ENCODE measurements around the gene SFXN5.

SFXN5 gene

DNA sequence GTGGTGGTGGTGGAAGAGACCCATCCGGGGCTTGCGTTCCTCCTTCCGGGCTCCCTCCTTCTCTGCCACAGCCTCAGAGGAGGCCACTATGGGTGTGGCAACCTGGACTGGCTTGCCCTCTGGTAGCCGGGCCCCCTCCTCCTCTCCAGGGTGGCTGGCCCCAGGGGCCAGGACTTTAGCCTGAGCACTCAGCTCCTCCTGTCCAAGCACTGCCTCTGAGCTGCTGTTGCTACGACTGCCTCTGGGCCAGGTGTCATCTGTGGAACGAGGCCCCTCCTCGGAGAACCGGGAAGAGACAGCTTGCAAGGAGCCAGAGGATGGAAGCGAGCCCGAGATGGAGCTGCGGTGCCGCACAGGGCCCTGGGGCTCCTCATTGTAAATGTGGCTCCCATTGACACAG, 16.7 kb upstream of the SFXN5 start:
- ATAC-seq (no peak), DNase-seq (ENCODE audit: low spot score in 2 of 2) (no peak)
- Mint-ChIP-seq H3K4me1 (peaks cover 37% of the 10 kb centered on the region), H3K36me3 (peaks cover 5% of the 10 kb centered on the region), H3K4me3 (no peak overlapping the region), H3K27ac (no peak overlapping the region), H3K9me3 (no peaks in the 10 kb centered on the region)

GRCh38 chr2:73087311-73087710, 15.8 kb upstream of the SFXN5 start:
- Mint-ChIP-seq H3K9me3 (no peaks in the 10 kb centered on the region), H3K27ac (peak overlapping the region; percentile 23)

DNA sequence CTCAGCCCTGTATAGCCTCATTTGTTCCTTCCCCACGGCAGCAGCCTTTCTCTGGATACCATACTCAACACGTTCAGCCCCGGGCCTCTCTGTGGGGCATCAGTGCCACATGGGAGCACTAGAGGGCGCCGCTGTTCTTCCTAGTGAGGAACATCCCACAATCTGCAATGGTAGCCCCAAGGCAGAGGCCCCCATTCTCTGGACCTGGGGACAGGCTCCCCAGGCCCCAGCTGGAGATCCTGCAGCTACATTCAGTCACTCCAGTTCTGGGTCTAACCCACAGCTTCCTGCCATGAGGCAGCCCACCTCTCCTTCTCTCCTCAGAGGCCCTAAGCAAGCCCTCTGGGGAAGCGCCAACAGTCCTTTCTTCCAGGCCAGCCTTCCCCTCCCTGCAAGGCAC, 14.2 kb upstream of the SFXN5 start:
- peak; percentile 82 to 90 for DNase-seq (ENCODE audit: low spot score in 2 of 2)
- Mint-ChIP-seq H3K9me3 (no peaks in the 10 kb centered on the region), H3K27ac (no peak overlapping the region), H3K4me1 (peaks cover 27% of the 10 kb centered on the region), H3K4me3 (no peak overlapping the region), H3K36me3 (peaks cover 5% of the 10 kb centered on the region)
- peak; percentile 85 for ATAC-seq

More at GRCh38 chr2:73087311-73087710, 15.8 kb upstream of the SFXN5 start:
- Mint-ChIP-seq H3K36me3 (peaks cover 5% of the 10 kb centered on the region), H3K4me1 (peaks cover 28% of the 10 kb centered on the region), H3K4me3 (no peak overlapping the region)
- no peak for DNase-seq (ENCODE audit: low spot score in 2 of 2)
- ATAC-seq, result no peak

DNA sequence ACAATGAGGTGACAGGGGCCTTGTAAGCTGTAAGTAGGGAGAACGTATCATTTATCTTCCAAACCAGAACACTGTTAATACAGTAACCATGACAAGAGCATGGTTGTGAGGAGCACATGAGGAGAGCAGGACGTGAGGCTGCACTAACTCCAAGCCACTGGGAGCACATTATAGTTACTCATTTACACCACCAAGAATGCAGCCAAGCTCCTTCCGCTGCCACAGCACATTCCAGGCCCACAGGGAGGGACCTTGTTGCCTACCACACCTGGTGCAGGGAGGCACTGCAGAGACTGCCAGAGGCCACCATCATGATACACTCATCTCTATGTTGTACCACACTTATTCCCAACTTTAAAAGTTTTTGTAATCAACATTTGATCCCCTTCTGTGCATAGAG, 13.5 kb upstream of the SFXN5 start:
- peaks cover 5% of the 10 kb centered on the region for H3K36me3 Mint-ChIP-seq
- H3K4me1 Mint-ChIP-seq, result peaks cover 27% of the 10 kb centered on the region
- no peak for DNase-seq (ENCODE audit: low spot score in 2 of 2)
- H3K9me3 Mint-ChIP-seq, result no peaks in the 10 kb centered on the region
- no peak overlapping the region for H3K27ac Mint-ChIP-seq
- H3K4me3 Mint-ChIP-seq, result no peak overlapping the region
- no peak for ATAC-seq

DNA sequence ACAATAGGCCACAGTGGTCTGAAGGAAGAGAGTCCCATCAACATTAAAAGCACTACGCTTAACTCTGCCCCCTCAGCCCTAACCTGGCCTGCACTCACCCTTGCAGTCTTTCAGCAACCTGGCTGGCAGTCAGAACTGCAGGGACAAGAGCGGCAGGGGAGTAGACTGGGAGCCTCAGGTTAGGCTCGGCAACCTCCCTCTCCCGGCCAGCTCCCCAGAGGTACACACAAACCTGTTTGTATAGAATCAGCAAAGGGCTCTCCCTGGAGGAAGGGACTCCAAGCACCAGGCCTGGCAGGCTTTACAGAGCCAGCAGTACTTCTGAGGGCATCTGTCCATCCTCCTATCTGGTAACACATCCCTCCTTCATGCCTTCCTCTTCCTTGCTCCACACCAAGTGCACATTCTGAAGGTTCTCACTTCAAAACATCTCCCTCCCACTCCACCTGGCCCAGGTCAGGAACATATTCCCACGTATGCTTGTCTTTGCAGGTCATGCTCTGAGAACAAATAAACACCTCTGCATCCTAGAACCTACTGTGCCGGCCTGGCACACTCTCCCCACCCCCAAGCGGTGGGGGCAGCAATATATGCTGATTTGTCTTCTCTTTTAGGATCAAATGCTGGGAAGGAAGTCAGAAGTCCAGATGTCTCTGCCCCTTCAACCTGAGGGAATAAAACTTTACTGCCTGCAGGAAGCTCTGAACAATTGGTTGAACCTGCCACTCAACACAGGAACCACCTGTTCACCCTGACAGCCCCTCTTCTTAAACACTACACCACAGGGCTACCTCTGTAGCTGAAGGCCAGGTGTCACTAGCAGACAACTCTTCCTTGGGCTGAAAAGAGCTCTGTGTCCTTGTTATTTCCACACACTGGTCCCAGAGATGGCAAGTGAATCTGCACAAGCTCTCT, 12.6 kb upstream of the SFXN5 start:
- H3K27ac Mint-ChIP-seq, result no peak overlapping the region
- DNase-seq (ENCODE audit: low spot score in 2 of 2) (no peak), ATAC-seq (no peak)
- peaks cover 19% of the 10 kb centered on the region for H3K4me1 Mint-ChIP-seq
- no peak overlapping the region for H3K4me3 Mint-ChIP-seq
- peaks cover 9% of the 10 kb centered on the region for H3K36me3 Mint-ChIP-seq
- no peaks in the 10 kb centered on the region for H3K9me3 Mint-ChIP-seq

GRCh38 chr2:73082523-73083410, 11.3 kb upstream of the SFXN5 start:
- H3K27ac Mint-ChIP-seq, result no peak overlapping the region
- no peak for DNase-seq (ENCODE audit: low spot score in 2 of 2)
- ATAC-seq, result no peak
- H3K36me3 Mint-ChIP-seq, result peaks cover 7% of the 10 kb centered on the region
- no peaks in the 10 kb centered on the region for H3K9me3 Mint-ChIP-seq
- peaks cover 26% of the 10 kb centered on the region for H3K4me1 Mint-ChIP-seq
- H3K4me3 Mint-ChIP-seq, result no peak overlapping the region

DNA sequence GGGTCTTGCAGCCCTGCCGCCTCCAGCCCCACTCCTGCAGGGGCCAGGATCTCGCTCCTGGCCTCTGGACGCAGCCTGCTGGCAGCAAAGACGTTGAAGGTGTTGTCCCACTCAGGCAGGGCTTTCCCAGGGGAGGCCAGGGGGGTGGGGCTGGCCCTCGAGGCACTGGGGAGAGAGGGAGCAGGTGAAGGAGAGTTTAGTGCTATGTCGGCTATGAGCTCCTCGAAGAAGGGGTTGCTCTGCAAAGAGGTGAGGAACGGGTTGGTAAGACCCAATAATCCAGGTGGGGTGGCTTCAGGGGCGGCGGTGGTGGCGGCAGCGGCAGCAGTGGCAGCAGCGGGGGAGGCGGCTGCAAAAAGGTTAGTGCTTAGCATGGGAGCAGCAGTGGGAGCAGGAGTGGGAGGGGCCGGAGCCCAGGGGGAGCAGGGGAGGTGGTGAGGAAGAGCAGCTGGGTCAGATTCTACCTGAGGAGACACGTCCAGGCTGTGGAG, 9.7 kb upstream of the SFXN5 start:
- Mint-ChIP-seq H3K27ac (peak overlapping the region; percentile 29), H3K4me1 (peaks cover 22% of the 10 kb centered on the region), H3K4me3 (no peak overlapping the region), H3K9me3 (no peaks in the 10 kb centered on the region), H3K36me3 (peaks cover 6% of the 10 kb centered on the region)
- ATAC-seq, result no peak
- DNase-seq (ENCODE audit: low spot score in 2 of 2), result no peak

- Mint-ChIP-seq H3K9me3 (no peaks in the 10 kb centered on the region), H3K4me3 (no peak overlapping the region), H3K36me3 (peaks cover 6% of the 10 kb centered on the region), H3K27ac (peak overlapping the region; percentile 29), H3K4me1 (peaks cover 15% of the 10 kb centered on the region)
- DNase-seq (ENCODE audit: low spot score in 2 of 2), result no peak
- ATAC-seq, result no peak
These were observed 9.0 kb upstream of the SFXN5 start for GRCh38 chr2:73080321-73081131.

GRCh38 chr2:73079636-73080035, 8.1 kb upstream of the SFXN5 start:
- H3K36me3 Mint-ChIP-seq, result peaks cover 6% of the 10 kb centered on the region
- DNase-seq (ENCODE audit: low spot score in 2 of 2) (no peak), ATAC-seq (no peak)
- peak overlapping the region; percentile 65 for H3K27ac Mint-ChIP-seq
- no peaks in the 10 kb centered on the region for H3K9me3 Mint-ChIP-seq
- H3K4me3 Mint-ChIP-seq, result no peak overlapping the region
- H3K4me1 Mint-ChIP-seq, result peaks cover 12% of the 10 kb centered on the region

DNA sequence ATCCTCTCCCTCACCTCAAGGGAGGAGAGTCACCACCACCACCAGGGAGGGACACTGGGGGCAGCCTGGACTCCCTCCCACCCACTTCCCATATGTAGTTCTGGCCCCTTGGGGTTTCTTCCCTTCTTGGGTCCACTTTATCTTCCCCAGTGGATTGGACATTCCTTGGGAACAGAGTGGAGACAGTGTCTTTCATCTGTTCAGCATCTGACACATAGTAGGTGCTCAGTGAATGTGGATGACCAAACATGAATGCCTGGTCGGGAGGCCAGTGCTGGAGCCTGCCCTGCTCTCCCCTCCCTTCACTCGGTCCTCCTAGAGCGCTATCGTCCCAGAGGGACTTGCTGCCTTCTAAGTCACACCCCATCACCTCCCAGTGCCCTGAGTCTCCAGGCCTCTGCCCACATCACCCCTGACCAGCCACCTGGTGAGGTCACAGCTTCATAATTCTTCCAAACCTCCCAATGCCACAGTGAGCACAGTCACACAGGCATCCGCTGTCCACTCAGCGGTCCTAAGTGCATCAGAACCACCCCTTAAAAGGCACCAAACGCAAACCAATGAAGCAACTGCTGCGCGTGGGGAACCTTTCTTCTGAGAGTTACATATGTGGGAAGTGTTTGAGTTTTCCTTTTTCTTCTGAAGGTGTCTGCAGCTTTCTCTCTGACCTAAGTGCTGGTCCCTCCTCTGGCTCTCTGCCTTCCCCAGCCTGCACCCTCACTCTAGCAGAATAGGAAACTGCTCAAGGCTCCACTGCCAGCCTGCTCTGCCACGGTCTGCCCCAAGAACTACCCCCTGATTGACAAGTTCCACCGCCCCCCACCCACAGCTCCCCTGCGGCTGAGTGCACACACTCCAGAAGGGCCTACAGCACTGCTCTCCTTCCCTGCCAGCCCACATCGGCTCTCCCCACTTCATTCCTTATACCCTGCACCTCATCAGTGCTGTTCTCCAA, 7.2 kb upstream of the SFXN5 start:
- peak overlapping the region; percentile 65 for H3K27ac Mint-ChIP-seq

DNA sequence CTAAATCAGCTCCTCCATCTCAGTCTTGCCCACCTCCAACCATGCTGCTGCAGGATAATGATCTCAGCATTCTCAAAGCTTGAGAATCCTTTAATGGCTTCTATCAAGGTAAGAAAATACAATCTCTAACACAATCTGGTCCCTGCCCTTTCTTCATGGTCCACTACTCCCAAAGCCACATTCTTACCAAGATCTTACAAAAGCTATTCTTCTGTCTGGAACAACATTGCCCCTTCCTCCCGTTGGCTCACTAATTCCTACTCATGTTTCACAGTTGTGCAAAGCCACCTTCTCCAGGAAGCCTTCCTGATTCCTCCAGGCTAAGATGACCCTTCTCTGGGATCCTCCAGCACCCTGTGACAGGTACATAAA, 5.9 kb upstream of the SFXN5 start:
- H3K4me1 Mint-ChIP-seq, result peaks cover 6% of the 10 kb centered on the region
- DNase-seq (ENCODE audit: low spot score in 2 of 2) (no peak), ATAC-seq (no peak)
- no peak overlapping the region for H3K4me3 Mint-ChIP-seq
- H3K27ac Mint-ChIP-seq, result peak overlapping the region; percentile 67
- H3K9me3 Mint-ChIP-seq, result no peaks in the 10 kb centered on the region
- H3K36me3 Mint-ChIP-seq, result peaks cover 6% of the 10 kb centered on the region

More for the DNA sequence above, 7.2 kb upstream of the SFXN5 start:
- DNase-seq (ENCODE audit: low spot score in 2 of 2) (no peak), ATAC-seq (no peak)
- Mint-ChIP-seq H3K4me1 (peaks cover 6% of the 10 kb centered on the region), H3K36me3 (peaks cover 6% of the 10 kb centered on the region), H3K9me3 (no peaks in the 10 kb centered on the region), H3K4me3 (no peak overlapping the region)

DNA sequence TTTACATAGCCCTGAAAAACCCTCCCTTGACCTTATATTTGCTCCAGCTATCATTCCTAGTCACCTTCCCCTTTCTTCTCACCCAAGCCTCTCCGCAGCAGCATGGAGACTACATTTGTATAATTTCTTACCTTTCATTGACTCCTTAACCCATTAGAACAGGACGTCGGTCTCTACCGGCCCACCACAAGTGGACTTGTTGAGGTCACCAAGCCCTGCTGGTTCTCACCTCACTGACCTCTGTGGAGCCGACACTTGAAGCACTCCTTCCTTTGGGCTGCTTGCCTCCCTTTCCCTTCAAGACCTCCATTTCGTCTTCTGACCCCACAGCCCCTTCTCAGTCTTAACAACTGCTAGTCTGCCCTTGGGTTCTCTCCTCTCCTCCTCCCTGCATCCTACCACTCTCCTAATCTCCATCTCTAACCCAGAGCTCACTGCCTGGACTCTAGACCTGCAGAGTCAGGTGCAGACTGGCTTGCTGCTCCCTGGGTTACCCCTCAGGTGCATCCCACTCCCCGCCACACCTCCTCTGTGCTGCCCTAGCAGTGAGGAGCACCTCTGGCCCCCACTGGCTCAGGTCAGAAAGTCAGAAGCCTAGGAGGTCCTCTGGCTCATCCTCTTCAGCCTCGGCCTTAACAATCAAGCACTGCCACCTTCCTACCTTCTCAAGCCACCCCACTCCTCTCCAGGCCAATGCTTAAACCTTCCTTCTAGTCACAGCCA, 5.3 kb upstream of the SFXN5 start:
- no peak overlapping the region for H3K4me3 Mint-ChIP-seq
- ATAC-seq (no peak), DNase-seq (ENCODE audit: low spot score in 2 of 2) (no peak)
- H3K9me3 Mint-ChIP-seq, result no peaks in the 10 kb centered on the region
- peaks cover 12% of the 10 kb centered on the region for H3K4me1 Mint-ChIP-seq
- H3K27ac Mint-ChIP-seq, result peak overlapping the region; percentile 67
- peaks cover 11% of the 10 kb centered on the region for H3K36me3 Mint-ChIP-seq

DNA sequence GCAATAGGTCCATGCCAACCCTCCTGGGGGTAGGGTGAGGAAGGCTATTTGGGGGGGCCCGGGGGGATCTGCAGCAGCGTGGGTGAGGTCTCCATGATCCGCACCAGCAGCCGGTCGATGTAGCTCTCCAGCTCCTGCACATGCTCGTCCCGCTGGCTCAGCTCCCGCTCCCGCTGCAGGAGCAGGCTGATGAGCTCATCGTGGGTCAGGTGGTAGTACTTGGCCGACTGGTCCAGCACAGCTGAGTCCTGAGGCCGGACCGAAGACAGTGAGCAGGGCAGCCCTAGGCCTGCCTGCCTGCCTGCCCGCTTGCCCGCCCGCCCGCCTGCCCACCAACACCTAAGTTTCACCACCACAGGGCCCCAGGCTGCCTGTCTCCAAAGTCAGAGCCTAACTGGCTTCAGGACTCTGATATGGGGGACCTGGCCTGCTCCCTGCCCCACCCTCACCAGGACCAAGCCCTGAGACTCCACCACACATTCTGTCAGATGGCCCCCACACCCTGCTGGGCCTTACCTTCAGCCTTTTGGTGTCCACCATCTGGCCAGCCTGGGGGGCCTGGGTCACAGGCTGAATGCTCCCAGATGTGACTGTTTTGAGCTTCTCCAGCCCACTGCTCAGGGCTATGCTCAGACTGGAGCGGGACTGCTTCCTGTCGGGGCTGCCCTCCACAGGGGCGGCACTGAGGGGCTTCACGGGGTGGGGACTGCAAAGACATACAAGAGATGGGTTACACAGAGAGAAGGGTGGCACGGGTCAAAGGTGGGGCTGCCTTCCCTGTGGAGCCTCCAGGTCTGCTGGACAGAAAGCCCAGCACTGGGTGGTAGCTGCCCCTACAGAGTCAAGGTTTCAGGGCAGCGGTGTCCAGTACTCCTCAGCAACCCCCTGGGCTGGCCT, 4.2 kb upstream of the SFXN5 start:
- H3K27ac Mint-ChIP-seq, result peak overlapping the region; percentile 67
- no peak overlapping the region for H3K4me3 Mint-ChIP-seq
- peaks cover 15% of the 10 kb centered on the region for H3K4me1 Mint-ChIP-seq
- ATAC-seq (no peak), DNase-seq (ENCODE audit: low spot score in 2 of 2) (no peak)
- peaks cover 22% of the 10 kb centered on the region for H3K36me3 Mint-ChIP-seq
- H3K9me3 Mint-ChIP-seq, result no peaks in the 10 kb centered on the region

All from stimulated activated effector memory CD8-positive, alpha-beta T cell treated with anti-CD3 and anti-CD28 coated beads, Interleukin-12 subunit alpha, Interleukin-12 subunit beta, amount 100 ng/mL, for 72 hours (primary cell).